HL-60 (cell line): Measurements from ENCODE around the gene MSI2.
A peak's percentile ranks its signal among the peaks of the same experiment; 100 is the strongest.

ENCODE experiments used
- DNase-seq, 2 experiments: peaks; one replicate each; pipeline ENCODE4 v3.0.0-alpha.2; 2010 to 2020; ENCODE audit warnings: low read depth in 1 of 2, low spot score in 1 of 2
- H3K27ac ChIP-seq: fragments of 250-450 bp; sonication (Bioruptor Pico); replicated peaks from 2 replicates; pipeline ENCODE4 v1.5.1; 2020; ENCODE audit warnings: mild to moderate bottlenecking, moderate library complexity
- H3K27me3 ChIP-seq: fragments of 250-450 bp; sonication (Bioruptor Pico); 2 replicates; pipeline ENCODE4 v1.5.1; 2021; ENCODE audit warnings: mild to moderate bottlenecking, moderate library complexity; ENCODE audit not compliant: insufficient read depth, poor library complexity, severe bottlenecking
- H3K4me3 ChIP-seq: replicated peaks from 2 replicates; pipeline ENCODE4 v1.5.1; 2011; ENCODE audit warnings: mild to moderate bottlenecking, control low read depth, low read length; ENCODE audit not compliant: insufficient read depth
- CTCF ChIP-seq: IDR thresholded peaks from one replicate; pipeline ENCODE4 v1.5.1; 2011; ENCODE audit warnings: low read length, control low read depth, inconsistent platforms; ENCODE audit not compliant: insufficient read depth
- GABPA ChIP-seq: IDR thresholded peaks from 2 replicates; pipeline ENCODE4 v1.6.1; 2012; ENCODE audit warnings: low read depth
- POLR2AphosphoS5 ChIP-seq: IDR thresholded peaks from 2 replicates; pipeline ENCODE4 v1.6.1; 2012; ENCODE audit warnings: low read depth
- REST ChIP-seq: IDR thresholded peaks from 2 replicates; pipeline ENCODE4 v1.6.1; 2012; ENCODE audit warnings: low read depth; ENCODE audit not compliant: insufficient replicate concordance
- SPI1 ChIP-seq: IDR thresholded peaks from 2 replicates; pipeline ENCODE4 v1.6.1; 2012; ENCODE audit warnings: low read depth, mild to moderate bottlenecking, borderline replicate concordance

MSI2 gene

GRCh38 chr17:57288773-57289121, 32.4 kb downstream of the MSI2 start:
- peak in 1 of 2 experiments; percentile 6 for DNase-seq
- H3K27me3 ChIP-seq, result no peaks in the 10 kb centered on the region

GRCh38 chr17:57289130-57289529, 32.8 kb downstream of the MSI2 start:
- no peak overlapping the region for H3K4me3 ChIP-seq
- no peak overlapping the region for H3K27ac ChIP-seq
- no peak for TF ChIP-seq POLR2AphosphoS5
- no peak for TF ChIP-seq REST
- no peak for TF ChIP-seq SPI1
- no peak for TF ChIP-seq GABPA
- TF ChIP-seq CTCF, result no peak
- H3K27me3 ChIP-seq, result no peaks in the 10 kb centered on the region
- no peak for DNase-seq

More at GRCh38 chr17:57288773-57289121, 32.4 kb downstream of the MSI2 start:
- H3K4me3 ChIP-seq, result no peak overlapping the region
- TF ChIP-seq SPI1, result no peak
- TF ChIP-seq POLR2AphosphoS5, result no peak
- no peak for TF ChIP-seq REST
- H3K27ac ChIP-seq, result no peak overlapping the region

- DNase-seq, result no peak
- no peak overlapping the region for H3K4me3 ChIP-seq
- H3K27ac ChIP-seq, result no peak overlapping the region
- TF ChIP-seq GABPA (no peak), SPI1 (no peak)
- H3K27me3 ChIP-seq, result no peaks in the 10 kb centered on the region
Observed at GRCh38 chr17:57289613-57290012, 33.3 kb downstream of the MSI2 start.

GRCh38 chr17:57290981-57291380, 34.7 kb downstream of the MSI2 start:
- H3K4me3 ChIP-seq, result no peak overlapping the region
- no peaks in the 10 kb centered on the region for H3K27me3 ChIP-seq
- TF ChIP-seq POLR2AphosphoS5 (no peak), GABPA (no peak), SPI1 (no peak), CTCF (no peak), REST (no peak)
- H3K27ac ChIP-seq, result no peak overlapping the region
- DNase-seq, result no peak
